Activated CD8-positive, alpha-beta memory T cell treated with anti-CD3 and anti-CD28 coated beads, Interleukin-2, amount 50 U/mL, for 1 hour (primary cell): Measurements from ENCODE around the gene PRKD2.
"Not testable (repeated sequence)": the region's sequence is repeated elsewhere in the genome, so short reads cannot be mapped to it uniquely, and the experiment has no call there.

Experiments
- DNase-seq: peaks from one replicate; pipeline ENCODE4 v3.0.0-alpha.2; 2020; ENCODE audit errors: extremely low read depth

The PRKD2 gene

DNA sequence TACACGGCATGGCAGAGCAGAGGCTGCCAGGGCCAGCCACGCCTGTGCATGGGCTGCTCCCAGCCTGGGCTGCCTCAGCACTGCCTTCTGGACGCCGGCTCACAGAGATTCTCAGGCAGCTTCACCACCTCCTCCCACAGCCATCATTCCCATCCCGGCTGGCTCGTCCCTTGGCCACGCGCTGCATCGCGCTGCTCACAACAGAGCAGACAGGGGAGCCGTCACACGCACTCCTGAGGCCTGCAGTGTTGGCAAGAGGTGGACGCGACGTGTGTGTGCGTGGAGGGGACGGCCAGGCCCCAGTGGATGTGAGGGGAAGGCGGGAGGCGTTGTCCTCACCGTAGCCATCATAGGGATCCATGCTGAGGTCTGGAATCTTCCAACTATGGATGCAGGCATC, 7.6 kb upstream of the PRKD2 start:
- no peak for DNase-seq

DNA sequence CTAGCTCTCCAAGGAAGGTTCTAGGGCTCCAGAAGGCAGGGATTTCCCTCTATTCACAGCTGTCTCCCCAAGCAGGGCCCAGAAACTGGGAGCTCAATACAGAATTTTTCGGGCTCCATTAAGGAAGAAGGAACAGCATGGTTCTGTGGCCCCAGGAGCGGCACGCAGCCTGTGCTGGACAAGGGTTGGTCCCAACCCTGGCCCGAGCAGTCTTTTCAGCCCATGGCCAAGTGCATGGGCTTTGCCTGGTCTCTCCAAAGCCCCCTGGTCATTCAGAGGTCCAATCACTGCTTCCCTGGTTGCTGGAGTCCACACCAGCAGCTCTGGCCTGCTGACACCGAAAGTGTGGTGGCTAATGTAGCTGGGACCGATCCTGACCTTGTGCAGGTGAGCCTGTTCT, 6.6 kb upstream of the PRKD2 start:
- DNase-seq, result no peak

DNA sequence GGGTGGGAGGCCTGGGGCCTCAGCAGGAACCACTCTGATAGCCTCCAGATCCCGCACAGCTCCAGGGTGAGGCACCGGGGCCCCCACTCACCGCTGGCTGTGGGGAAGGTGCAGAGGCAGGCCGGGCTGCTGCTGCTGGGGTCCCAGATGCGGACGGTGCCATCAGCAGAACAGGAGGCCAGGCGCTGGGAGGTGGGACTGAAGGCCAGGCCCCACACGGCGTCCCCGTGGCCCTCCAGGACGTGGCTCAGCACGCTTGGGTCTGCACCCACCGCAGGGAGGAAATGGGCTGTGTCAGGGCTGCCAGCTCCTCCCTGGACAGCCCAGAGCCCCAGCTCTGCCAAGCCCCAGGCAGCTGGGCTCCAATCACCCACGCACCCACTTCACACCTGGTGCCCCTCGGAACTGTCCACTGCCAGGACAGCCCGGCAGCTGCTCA, 6.1 kb upstream of the PRKD2 start:
- no peak for DNase-seq

DNA sequence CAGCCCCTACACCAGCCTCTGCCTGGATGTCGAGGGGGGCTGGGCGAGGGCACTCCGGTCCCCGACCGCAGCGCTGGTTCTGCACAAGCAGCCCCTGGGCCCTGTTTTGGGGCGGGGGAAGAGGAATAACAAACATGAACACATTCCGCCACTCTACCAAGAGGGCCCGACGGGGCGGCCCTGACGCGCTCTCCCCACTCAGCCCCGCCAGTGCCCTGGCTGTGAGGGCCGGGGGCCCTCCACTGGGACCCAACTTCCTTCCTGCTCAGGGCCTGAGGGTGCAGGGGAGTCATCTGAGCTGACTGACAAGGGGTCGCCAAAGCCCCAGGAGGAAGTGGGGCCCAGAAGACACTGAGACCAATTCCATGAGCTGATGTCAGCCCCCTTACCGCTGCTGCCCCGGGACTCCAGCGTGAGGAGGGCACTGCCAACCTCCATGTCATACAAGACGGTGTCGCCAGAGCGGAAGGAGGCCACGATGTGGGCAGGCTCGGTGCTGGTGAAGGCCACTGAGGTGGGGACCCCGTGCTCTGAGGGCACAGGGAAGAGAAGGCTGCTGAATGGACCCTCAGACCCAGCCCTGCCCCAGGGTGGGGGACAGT, 5.6 kb upstream of the PRKD2 start:
- DNase-seq, result no peak

DNA sequence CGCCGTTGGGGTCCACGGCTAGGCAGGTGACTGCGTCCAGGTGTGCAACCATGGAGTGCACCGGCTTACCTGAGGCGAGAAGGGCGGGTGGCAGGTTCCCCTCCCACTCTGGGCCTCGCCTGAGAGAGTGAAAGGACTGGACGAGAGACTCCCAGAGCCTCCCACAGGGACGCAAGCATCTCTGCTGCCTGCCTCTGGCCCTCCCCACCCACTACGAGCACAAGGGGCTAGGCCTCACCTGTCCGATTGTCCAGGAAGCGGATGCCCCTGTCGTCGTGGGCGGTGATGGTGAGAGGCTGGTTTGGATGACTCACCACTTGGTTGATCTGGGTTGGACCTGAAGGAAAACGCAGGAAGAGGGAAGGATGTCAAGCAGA, 5.1 kb upstream of the PRKD2 start:
- no peak for DNase-seq

DNA sequence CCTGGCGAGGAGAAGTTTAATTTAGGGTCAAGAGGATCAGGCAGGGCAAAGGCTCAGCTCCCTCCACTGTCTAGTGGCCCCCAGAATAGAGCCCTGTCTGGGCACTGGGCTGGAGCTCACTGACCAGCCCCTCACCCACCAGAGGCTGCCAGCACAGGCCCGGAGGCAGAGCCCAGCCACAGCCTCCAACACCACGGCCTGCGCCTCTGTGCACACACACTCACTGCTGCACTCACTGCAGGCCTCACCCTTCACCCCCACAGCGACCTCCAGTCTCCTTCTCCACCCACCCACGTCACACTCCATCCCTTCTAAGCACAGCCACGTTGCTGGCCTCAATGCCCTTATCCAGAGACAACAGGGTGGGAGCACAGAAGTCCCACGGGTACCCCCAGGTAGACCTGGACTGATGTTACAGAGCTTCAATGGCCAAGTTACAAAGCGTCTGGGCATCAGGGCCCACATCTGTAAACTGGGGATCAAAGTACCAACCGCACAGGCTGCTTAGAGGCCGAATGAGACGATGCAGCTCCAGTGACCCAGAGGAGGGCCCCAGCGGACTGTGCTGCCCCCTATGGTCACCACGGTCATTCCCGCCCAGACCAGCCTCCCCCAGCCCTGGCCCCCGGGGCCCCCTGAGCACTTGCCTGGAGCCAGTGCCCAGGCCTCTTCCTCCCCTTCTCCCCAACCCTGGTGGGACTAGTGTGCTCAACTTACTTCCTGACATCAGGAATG, 4.5 kb upstream of the PRKD2 start:
- DNase-seq, result no peak

DNA sequence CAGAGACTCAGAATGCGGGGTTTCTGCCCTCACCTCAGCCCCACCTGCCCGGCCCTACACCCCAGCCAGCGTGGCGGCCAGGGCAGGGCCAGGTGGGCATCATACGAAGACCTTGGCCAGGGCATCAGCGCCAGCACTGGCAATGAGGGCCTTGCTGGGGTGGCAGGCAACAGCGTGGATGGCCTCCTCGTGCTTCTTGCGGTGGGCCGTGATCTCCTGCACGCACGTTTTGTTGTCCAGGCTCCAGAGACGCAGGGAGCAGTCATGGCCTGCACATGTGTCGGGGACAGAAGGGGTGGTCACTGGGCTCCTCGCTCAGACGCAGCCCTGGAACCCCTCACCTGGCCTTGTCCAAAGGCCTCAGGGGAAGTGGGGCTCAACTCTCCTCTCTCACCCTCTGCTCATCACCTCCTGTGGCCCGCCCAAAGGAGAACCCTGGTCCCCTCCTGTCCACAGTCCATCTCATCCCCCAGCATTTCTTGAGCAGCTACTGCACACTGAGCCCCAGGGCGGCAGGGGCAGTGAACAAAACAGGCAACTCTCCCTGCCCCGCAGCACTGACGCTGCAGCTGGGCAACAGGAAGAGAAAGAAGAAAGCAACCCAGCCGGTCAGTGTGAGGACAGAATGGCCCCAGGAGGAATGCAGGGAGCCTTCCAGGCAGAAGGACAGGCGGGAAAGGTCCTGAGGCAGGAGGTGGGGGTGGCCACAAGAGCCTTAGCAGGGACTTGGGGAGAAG, 3.8 kb upstream of the PRKD2 start:
- DNase-seq, result no peak

DNA sequence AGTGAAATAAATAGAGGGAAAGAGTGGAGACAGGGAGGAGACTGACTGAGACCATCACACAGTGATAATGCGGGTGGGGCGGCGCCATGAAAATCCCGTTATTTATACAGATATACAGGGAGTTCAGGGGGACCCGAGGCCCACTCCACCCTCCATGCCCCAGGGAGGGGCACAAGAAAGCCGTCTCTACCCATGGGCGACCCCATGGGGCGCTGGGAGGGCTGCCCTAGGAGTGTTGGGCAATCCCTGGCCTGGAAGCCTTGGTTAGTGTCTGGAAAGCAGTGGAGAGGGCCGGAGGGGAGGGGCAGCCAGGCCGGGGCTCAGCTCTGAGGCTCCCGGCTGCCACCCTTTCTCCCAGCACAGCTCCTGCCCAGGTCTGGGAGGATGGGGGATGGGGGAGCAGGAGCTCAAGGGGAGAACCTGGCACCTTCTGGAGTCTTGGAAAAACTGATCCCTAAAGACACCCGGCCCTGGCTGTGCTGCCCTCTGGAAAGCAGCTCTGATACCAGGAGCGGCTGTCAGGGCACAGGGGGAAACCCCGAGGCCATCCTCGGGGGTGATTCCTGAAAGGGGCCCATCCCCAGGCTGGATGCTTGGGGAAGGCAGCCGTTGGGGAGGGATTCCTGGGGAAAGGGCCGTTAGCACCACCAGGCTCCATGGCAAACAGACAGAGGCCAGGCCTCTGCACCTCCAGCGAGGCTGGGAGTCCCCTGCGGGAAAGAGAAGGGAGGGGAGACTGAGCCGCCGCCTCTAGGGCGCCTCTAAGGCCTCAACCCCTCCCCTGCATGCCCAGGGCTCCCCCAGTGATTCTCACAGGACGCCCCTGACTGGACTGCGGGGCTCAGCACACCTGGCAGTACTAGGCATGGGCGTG, 3.0 kb upstream of the PRKD2 start:
- no peak for DNase-seq

DNA sequence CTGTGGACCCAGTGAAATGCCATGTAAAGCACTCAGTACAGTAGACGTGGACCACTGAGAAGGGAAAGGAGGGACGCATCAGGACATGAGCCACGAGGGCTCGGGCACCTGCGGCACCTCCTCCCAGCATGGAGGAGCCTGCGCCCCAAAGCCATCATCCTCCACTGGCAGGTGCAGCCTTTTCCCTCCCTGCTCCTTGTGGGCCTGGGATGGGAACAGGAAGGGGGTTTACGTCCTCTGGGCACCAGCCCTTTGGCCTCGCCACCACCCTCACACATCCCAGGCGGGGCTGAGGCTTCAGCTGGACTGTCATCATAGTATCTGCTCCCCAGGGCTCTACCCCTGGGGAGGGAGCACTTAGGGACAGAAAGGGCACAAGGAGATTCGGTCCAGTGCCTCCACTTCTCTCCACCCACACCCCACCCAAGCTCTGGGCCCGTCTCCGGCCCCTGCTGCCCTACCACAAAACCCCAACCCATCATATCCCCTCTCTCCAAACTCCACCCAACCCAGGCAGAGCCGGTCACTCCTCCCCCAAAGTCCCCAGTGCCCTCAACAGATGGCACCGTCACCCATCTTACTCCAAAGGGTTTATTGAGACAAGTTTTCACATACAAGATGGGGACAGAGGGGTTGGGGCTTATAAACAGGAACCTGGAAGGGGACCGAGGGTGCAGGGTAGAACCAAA, 2.2 kb upstream of the PRKD2 start:
- no peak for DNase-seq

DNA sequence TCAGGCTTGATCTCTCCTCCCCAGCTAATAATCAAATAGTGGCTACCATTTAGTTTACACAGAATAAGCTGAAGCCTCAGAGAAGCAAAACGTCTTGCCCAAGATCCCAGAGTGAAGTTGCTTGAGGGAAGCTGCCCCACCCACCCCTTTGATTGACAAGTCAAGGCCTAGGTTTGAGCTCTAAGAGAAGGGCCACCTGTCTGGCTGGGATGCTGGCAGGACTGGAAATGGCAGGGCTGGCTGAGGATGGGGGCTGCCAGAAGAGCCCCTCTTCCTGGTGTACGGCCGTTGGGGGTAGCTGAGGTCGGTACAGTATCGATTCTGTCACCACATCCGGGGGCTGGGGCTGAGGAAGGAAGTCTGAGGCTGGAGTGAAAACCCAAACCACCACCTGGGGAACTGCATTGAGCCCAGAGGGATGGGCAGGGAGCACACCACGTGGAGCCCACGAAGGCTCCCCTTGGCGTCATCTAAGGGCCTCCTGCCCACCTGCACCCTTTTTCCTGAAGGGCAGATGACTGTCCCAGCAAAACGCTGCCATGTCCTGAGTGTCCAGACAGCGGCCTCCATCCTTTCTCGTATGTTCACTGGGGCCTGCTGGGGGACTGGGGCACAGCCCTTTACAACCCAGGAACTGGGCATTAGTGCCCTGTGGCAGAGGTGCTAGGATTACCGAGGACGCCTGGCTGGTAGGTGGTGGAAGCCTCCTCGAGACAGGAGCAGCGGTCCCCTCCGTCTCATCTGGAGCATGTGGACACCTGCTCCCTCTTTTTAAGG, 1.4 kb upstream of the PRKD2 start:
- no peak for DNase-seq

DNA sequence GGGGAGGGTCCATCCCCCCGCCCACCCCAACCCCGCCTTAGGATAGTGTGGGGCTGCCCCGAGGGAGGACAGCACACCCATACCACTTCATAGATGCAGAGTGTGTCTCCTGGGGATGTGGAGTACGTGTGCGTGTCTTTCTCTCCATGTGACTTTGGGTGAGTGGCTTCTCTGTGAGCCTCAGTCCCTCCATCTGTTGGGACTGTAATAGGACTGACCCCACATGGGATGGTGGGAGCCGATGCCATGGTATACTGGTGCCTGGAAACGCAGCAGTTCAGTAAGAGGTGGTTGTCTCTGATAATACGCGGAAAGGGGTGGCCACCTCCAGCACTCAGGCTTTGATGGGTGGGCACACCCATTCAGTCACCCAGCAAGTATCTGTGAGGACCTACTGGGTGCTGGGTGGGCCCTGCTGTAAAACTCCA, 816 bp upstream of the PRKD2 start:
- DNase-seq, result no peak

DNA sequence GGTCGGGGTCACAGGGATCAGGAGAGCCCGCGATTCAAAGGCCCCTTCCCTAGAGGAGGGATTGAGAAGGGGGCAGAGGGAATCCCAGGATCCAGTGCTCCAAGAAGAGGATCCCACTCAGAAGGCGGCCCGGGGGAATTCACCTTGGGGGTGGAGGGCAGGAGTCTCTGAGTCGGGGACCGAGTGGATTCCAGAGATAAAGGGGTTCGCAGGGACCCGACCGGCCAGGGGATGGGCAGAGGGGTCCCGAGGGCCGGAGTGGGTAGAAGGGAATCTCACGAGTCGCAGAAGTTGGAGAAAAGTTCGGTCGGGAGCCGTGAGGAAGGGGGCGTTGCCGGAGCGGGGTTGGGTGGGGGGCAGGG, 261 bp downstream of the PRKD2 start:
- no peak for DNase-seq

DNA sequence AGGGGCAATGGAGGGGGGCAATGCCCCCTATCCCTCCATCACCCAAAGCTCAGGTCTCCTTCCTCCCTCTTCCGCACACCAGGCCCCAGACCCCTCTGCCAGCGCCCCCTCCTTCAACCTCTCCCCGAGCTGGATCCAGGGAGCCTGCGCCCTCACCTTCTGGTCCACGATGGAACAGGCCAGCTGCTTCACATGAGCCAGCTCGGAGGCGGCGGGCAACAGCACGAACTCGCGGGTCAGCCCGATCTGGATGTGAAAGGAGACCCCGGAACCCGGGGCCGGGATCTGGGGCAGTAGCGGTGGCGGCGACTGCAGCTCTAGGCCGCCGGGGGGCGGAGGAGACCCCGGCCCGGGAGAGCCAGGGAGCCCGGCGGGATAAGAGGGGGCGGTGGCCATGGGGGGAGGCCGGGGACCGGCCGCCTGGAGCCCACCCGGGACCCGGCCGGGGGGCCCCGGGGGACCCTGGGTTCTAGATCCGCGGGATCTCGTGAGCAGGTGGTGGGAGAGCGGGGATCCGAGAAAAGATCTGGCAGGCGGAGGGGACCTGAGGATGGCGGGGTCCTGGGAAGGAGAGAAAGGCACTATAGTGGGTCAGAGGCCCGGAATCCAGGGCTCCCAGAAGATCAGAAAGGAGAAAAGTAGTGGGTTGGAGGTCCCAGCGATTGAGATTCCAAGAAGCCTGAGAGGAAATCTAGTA, 791 bp downstream of the PRKD2 start:
- no peak for DNase-seq

DNA sequence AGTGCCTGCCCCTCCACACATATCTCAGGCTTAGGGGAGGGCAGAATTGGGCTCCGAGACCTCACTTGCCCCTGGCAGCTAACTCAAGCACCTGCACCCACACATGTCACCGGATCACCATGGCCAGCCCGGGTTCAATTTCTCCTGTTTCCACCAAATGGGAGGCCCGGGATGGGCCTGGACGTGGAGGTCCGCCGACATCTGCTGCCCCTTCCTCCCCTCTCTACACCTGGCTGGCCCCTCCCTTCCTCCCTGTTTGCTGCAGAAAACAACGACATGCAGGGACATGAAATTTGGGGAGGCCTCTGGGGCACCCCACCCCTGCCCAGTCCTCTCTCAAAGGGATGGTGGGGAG, 1.3 kb downstream of the PRKD2 start:
- no peak for DNase-seq

DNA sequence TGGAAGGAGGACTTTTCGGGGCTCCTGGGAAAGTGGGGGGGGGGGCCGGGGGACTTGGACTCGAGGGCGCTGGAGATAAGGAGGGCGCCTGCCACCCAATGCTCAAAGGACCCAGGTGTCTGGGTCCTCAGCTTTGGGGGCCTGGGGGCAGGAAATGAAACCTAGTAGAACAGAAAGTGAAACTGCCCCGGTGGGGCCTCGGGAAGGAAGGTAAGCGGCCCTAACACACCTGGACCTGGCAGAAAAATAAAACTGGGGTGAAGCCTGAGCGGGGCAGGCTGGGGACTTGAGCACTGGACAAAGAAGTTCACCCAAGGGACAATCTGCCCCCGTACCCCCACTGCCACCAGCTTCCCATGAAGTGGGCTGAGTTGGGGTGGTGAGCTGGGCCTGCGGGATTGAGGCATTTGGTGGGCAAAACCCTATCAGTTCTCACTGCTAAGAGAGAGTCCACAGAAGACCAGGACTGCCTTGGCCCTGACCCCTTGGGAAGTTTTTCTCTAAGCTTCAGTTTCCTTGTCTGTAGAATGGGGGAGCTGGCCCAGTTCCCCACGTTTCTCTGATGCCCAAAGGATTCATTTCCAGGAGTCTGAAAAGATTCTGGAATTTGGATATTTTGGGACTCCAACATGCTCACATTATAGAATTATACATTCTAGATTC, 2.3 kb downstream of the PRKD2 start:
- DNase-seq, result no peak

DNA sequence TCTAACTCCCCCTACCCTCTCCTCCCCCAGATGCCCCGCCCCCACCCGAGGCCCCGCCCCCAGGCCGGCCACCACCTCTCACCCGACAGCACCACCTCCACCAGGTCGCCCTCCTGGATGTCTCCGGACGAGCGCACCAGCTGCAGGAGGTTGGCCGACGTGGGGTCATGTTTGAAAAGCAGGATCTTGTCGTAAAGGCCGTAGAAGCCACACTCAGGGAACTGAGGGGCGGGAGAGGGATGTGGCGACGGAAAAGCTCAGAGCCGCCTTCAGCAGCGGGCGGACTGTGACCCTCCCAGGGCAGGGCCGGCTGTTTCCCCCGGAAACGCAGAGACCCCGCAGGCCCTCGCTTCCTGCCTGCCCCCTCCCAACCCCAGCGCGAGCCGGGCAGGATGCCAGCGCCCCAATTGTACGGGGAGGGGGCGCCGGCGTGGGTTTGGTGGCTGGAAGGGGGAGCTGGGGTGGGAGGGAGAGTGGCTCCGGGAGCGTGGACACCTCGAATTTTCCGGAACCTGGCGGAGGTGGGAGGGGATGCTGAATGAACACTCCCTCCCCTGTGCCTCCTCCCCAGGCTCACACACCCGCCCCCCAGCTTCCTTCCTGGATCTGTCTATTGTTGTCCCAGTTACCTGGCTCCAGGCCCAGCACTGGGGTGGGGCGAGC, 3.0 kb downstream of the PRKD2 start:
- DNase-seq, result no peak

DNA sequence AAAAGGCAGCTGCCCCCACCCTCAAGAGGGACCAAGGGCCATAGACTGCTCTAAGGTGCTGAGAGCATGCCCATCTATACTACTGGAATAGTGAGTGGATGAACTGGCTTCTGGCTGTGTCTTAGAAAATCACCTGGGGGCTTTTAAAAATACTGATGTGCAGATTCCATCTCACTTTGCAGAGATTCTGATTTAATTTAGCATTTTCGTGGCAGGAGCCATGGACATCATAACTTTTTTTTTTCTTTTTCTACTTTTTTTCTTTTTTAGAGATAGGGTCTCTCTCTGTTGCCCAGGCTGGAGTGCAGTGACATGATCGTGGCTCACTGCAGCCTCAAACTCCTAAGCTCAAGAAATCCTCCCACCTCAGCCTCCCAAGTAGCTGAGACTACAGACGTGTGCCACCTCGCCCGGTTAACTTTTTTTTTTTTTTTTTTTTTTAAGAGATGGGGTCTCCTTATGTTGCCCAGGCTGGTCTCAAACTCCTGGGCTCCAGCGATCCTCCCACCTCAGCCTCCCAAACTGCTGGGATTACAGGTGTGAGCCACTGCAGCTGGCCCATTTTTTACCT, 4.1 kb downstream of the PRKD2 start:
- not testable (repeated sequence) for DNase-seq

DNA sequence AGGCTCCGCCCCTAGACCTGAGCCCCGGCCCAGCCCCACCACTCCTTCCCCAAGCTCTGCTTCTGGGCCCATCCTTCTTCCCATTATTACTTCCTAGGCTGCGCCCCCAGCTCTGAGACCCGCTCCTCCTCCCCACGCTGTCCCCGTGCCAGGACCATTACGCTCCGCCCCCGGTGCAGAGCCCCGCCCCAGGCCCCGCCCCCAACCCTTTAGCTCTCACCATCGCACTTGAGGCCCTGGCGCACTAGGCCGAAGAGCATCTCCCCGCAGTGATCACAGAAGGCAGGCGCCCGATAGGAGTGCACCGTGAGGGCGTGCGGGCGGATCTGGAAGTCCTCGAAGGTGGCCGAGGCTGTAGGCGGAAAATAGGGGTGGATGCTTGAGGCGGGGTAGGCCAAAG, 6.2 kb downstream of the PRKD2 start:
- DNase-seq, result no peak
